ENCODE data around the gene ST6GALNAC3.
"Not testable (repeated sequence)": the region's sequence is repeated elsewhere in the genome, so short reads cannot be mapped to it uniquely, and the experiment has no call there.

The ST6GALNAC3 gene

GRCh38 chr1:76074321-76075187, at the start of gene ST6GALNAC3:
Gene ST6GALNAC3, plus strand, starts transcription at chr1:76074746.
- DNase-seq (ENCODE audit: extremely low read depth in 1 of 2, low read depth in 1 of 2) = peak; percentile 45 to 53

- no peak for DNase-seq (ENCODE audit: extremely low read depth in 1 of 2, low read depth in 1 of 2)
Measured at GRCh38 chr1:76027341-76027740, 47.2 kb upstream of the ST6GALNAC3 start.

GRCh38 chr1:76029331-76029730, 45.2 kb upstream of the ST6GALNAC3 start:
- no peak for DNase-seq (ENCODE audit: extremely low read depth in 1 of 2, low read depth in 1 of 2)

GRCh38 chr1:76031496-76031895, 43.0 kb upstream of the ST6GALNAC3 start:
- DNase-seq (ENCODE audit: extremely low read depth in 1 of 2, low read depth in 1 of 2) = no peak

GRCh38 chr1:76033800-76034475, 40.6 kb upstream of the ST6GALNAC3 start:
- no peak for DNase-seq (ENCODE audit: extremely low read depth in 1 of 2, low read depth in 1 of 2)

- no peak for DNase-seq (ENCODE audit: extremely low read depth in 1 of 2, low read depth in 1 of 2)
Measured at GRCh38 chr1:76035053-76035452, 39.5 kb upstream of the ST6GALNAC3 start.

GRCh38 chr1:76037324-76037723, 37.2 kb upstream of the ST6GALNAC3 start:
- DNase-seq (ENCODE audit: extremely low read depth in 1 of 2, low read depth in 1 of 2) = no peak

GRCh38 chr1:76038287-76039004, 36.1 kb upstream of the ST6GALNAC3 start:
- no peak for DNase-seq (ENCODE audit: extremely low read depth in 1 of 2, low read depth in 1 of 2)

- no peak for DNase-seq (ENCODE audit: extremely low read depth in 1 of 2, low read depth in 1 of 2)
Measured at GRCh38 chr1:76046149-76046548, 28.4 kb upstream of the ST6GALNAC3 start.

GRCh38 chr1:76048219-76048618, 26.3 kb upstream of the ST6GALNAC3 start:
- DNase-seq (ENCODE audit: extremely low read depth in 1 of 2, low read depth in 1 of 2) = no peak

GRCh38 chr1:76048926-76049325, 25.6 kb upstream of the ST6GALNAC3 start:
- no peak for DNase-seq (ENCODE audit: extremely low read depth in 1 of 2, low read depth in 1 of 2)

GRCh38 chr1:76049498-76049897, 25.0 kb upstream of the ST6GALNAC3 start:
- no peak for DNase-seq (ENCODE audit: extremely low read depth in 1 of 2, low read depth in 1 of 2)

GRCh38 chr1:76050073-76050472, 24.5 kb upstream of the ST6GALNAC3 start:
- not testable (repeated sequence) for DNase-seq (ENCODE audit: extremely low read depth in 1 of 2, low read depth in 1 of 2)

GRCh38 chr1:76053021-76053420, 21.5 kb upstream of the ST6GALNAC3 start:
- no peak for DNase-seq (ENCODE audit: extremely low read depth in 1 of 2, low read depth in 1 of 2)

GRCh38 chr1:76054359-76054758, 20.2 kb upstream of the ST6GALNAC3 start:
- no peak for DNase-seq (ENCODE audit: extremely low read depth in 1 of 2, low read depth in 1 of 2)

- DNase-seq (ENCODE audit: extremely low read depth in 1 of 2, low read depth in 1 of 2) = no peak
Measured at GRCh38 chr1:76055987-76056386, 18.6 kb upstream of the ST6GALNAC3 start.

- DNase-seq (ENCODE audit: extremely low read depth in 1 of 2, low read depth in 1 of 2) = no peak
Measured at GRCh38 chr1:76059451-76059850, 15.1 kb upstream of the ST6GALNAC3 start.

GRCh38 chr1:76065270-76065669, 9.3 kb upstream of the ST6GALNAC3 start:
- DNase-seq (ENCODE audit: extremely low read depth in 1 of 2, low read depth in 1 of 2) = no peak

GRCh38 chr1:76066394-76066793, 8.2 kb upstream of the ST6GALNAC3 start:
- no peak for DNase-seq (ENCODE audit: extremely low read depth in 1 of 2, low read depth in 1 of 2)

GRCh38 chr1:76068542-76068941, 6.0 kb upstream of the ST6GALNAC3 start:
- DNase-seq (ENCODE audit: extremely low read depth in 1 of 2, low read depth in 1 of 2) = no peak

GRCh38 chr1:76068953-76069561, 5.5 kb upstream of the ST6GALNAC3 start:
- DNase-seq (ENCODE audit: extremely low read depth in 1 of 2, low read depth in 1 of 2) = no peak
